T-helper 2 cell treated with Interferon-gamma antibody and Interleukin-4, amounts not matched to agents 100 ng/mL and 5 ng/mL, for 36 hours (primary cell): ENCODE results near the gene IER3. TPM values are rescaled to one million over a fixed set of nuclear protein-coding genes. Genes with fewer than 3 reads are reported as not detected.
"Not testable (repeated sequence)": the region's sequence is repeated elsewhere in the genome, so short reads cannot be mapped to it uniquely, and the experiment has no call there.

Experiments
- intact Hi-C: fragments of 100-400 bp; cut with micrococcal nuclease; formaldehyde crosslinking; loops from one replicate; pipeline ENCODE4 v1.15.1; 2023
- total RNA-seq: library from RNA; stranded (reverse); gene quantifications from 2 replicates; pipeline ENCODE4 v1.2.3, GENCODE V29; 2022

Gene IER3
- total RNA-seq, 1 donor from 2014 or later: 20.9 TPM

GRCh38 chr6:30725713-30726505 is 18.4 kb downstream of the IER3 start:
- intact Hi-C loops: no loop called here

DNA sequence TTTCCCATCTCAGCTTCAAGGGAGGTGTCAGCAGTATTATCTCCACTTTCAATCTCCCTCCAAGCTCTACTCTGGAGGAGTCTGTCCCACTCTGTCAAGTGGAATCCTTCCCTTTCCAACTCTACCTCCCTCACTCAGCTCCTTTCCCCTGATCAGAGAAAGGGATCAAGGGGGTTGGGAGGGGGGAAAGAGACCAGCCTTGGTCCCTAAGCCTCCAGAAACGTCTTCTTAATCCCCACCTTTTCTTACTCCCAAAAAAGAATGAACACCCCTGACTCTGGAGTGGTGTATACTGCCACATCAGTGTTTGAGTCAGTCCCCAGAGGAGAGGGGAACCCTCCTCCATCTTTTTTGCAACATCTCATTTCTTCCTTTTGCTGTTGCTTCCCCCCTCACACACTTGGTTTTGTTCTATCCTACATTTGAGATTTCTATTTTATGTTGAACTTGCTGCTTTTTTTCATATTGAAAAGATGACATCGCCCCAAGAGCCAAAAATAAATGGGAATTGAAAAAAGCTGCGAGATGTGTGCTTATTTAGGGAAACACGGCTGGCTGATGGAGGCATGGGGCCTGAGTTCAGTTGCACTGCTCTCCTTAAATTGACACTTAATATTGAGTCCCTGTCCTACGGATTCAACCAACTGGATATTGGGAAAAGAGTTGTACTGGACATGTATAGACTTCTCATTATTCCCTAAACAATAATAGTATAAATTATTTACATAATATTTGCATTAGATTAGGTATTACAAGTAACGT is 19.3 kb downstream of the IER3 start:
- intact Hi-C loops: no loop called here

DNA sequence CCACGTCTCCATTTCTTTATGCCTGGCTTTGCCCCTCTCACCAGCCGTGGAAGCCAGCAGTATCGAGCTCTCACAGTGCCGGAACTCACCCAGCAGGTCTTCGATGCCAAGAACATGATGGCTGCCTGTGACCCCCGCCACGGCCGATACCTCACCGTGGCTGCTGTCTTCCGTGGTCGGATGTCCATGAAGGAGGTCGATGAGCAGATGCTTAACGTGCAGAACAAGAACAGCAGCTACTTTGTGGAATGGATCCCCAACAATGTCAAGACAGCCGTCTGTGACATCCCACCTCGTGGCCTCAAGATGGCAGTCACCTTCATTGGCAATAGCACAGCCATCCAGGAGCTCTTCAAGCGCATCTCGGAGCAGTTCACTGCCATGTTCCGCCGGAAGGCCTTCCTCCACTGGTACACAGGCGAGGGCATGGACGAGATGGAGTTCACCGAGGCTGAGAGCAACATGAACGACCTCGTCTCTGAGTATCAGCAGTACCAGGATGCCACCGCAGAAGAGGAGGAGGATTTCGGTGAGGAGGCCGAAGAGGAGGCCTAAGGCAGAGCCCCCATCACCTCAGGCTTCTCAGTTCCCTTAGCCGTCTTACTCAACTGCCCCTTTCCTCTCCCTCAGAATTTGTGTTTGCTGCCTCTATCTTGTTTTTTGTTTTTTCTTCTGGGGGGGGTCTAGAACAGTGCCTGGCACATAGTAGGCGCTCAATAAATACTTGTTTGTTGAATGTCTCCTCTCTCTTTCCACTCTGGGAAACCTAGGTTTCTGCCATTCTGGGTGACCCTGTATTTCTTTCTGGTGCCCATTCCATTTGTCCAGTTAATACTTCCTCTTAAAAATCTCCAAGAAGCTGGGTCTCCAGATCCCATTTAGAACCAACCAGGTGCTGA is 20.3 kb downstream of the IER3 start:
- intact Hi-C loops: not testable (repeated sequence)

DNA sequence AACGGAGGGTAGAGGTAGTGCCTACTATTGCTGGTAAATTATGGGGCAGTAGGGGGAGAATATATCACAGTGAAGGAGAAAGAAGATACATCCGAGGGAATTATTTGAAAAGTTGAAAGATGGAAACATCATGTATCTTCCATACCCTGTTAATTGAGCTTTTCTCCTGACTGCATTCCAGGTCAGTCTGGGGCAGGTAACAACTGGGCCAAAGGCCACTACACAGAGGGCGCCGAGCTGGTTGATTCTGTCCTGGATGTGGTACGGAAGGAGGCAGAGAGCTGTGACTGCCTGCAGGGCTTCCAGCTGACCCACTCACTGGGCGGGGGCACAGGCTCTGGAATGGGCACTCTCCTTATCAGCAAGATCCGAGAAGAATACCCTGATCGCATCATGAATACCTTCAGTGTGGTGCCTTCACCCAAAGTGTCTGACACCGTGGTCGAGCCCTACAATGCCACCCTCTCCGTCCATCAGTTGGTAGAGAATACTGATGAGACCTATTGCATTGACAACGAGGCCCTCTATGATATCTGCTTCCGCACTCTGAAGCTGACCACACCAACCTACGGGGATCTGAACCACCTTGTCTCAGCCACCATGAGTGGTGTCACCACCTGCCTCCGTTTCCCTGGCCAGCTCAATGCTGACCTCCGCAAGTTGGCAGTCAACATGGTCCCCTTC is 21.0 kb downstream of the IER3 start:
- intact Hi-C loops: not testable (repeated sequence)

DNA sequence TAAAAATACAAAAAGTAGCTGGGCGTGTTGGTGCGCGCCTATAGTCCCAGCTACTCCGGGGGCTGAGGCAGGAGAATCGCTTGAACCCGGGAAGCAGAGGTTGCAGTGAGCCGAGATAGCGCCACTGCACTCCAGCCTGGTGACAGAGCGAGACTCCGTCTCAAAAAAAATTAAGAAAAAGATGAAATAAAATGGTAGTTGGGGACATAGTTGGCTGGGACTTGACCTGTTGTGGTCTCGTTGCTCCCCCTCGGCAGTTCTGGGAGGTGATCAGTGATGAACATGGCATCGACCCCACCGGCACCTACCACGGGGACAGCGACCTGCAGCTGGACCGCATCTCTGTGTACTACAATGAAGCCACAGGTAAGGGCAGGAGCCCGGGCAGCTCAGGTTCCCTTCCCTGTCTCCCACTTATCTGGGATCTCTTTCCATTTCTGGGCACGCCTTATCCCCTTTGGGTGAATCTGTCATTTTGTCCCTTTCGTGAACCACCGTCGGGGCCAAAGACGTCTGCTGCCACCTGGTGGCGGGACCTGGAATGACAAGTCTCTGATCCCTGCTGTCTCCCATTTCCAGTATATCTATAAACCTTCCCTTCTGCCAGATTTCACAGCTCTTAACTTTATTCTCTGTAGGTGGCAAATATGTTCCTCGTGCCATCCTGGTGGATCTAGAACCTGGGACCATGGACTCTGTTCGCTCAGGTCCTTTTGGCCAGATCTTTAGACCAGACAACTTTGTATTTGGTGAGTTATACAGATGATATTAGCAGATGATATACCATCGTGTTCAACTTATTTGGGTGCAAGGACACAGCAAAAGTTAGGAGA is 21.9 kb downstream of the IER3 start:
- intact Hi-C loops: loop anchor here (1.0 kb wide), 1 partner anchor 43 kb away; no protein-coding TSS in a partner anchor

- intact Hi-C loops: loop anchor here (1.0 kb wide), 1 partner anchor 43 kb away; no protein-coding TSS in a partner anchor
These were observed 22.4 kb downstream of the IER3 start for GRCh38 chr6:30722025-30722279.

DNA sequence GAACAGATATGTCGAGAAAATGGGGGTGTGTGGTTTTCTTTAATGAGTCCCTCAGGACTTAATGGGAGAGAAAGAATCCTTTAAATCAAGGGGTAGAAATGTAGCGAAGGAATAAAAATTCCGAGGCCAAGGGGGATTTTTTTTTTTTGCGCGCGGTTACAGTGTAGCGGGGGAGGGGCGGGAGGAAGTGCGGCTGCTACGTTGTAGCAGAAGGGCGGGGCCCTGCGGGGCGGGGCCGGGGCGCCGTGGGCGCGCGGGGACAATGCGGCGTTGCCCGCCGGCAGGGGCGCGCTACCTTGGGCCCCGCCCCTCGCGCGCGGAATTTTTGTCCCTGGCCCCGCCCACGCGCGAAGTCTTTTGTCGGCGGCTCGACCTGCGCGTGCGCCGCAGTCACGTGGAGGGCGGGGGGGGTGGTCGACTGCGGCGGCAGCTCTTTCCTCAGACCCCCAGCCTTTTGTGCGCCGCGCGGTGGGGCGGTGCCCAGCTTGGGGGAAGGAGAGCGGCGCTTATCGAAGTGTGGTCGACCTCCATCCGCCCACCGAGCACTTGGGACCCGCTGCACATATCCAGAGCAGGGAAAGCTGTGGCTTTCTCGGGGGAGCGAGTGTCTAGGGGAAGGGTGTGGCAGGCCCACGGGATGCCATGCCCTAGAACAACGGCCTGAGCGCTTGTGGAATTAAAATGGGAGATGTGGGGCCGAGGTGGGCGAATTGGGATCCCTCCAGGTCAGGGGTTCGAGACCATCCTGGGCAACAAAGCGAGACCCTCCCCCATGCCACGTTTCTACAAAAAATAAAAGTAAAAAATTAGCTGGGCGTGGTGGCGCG is 22.9 kb downstream of the IER3 start:
- intact Hi-C loops: loop anchor here (1.0 to 2.0 kb wide), 4 partner anchors 16 to 165 kb away; partner anchors contain the start of genes GNL1 and PRR3

DNA sequence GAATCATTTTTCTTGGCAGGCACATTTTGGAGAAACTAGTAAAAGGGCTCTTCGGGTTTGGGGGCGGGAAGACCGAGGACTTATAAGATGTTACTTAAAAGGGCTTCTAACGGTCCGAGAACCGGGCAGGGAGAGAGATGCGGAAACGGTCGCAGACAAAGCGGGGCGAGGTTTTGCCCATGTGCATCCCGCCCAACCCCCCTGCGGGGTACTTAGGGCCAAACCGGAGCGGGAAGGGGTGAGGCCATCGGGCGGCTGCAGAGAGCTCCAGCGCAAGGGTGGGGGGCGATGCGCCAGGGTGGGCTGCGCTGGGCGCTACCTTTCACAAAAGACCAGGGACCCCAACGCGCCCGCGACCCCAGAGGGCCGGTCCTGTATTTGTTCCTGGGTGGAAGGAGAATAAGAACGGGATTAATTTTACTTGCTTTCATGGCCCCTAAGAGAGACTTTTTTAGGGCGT is 23.6 kb downstream of the IER3 start:
- intact Hi-C loops: loop anchor here (1.0 to 2.0 kb wide), 4 partner anchors 17 to 164 kb away; partner anchors contain the start of genes C6orf136, GNL1 and PRR3

DNA sequence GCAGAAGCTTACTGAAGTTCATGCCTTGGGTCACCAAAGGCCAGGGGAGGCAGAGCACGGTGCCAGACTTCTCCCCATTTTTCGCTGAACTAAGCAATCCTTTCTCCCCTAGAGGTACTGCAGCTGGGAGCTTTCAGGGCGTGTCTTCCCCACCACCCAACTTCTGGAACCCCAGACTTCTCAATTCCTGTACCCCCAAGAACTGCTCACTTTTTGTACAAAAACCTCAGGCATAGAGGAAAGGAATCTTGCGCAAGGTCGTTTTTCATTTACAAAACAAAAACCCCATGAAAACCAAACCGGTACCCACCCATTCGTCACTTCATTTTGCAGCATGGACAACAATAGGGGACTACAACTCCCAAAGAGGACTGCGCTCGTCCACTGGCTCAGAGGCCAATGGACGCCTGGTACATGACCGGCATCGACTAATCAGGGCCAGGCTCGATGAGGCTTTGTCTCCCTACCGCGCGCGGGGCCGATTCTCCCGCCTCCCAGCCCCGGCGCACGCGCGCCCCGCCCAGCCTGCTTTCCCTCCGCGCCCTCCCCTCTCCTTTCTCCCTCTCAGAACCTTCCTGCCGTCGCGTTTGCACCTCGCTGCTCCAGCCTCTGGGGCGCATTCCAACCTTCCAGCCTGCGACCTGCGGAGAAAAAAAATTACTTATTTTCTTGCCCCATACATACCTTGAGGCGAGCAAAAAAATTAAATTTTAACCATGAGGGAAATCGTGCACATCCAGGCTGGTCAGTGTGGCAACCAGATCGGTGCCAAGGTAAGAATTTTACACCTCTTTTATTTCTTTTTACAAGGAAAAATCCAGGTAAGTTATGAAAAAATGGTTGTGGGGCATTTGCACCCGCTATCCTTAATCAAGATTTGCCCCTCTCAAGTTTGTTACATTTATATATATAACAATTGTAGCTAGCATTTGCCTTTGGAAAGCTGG is 24.3 kb downstream of the IER3 start, which contains the start of gene TUBB:
TSS of gene TUBB (plus strand) at position 562 of the 947 bp plus-strand sequence. CDS start at position 717, 155 bp downstream.
- intact Hi-C loops: loop anchor here (1.0 to 5.0 kb wide), 3 partner anchors 73 to 658 kb away; partner anchors contain the start of genes C6orf136, GNL1, POLR1H and PRR3

GRCh38 chr6:30719356-30719755 is 25.0 kb downstream of the IER3 start:
- intact Hi-C loops: loop anchor here (5.0 kb wide), 1 partner anchor 657 kb away; the partner anchor contains the start of gene POLR1H

GRCh38 chr6:30717845-30718720 is 26.3 kb downstream of the IER3 start:
- intact Hi-C loops: loop anchor here (1.0 to 5.0 kb wide), 5 partner anchors 31 to 656 kb away; partner anchors contain the start of genes HLA-E, MRPS18B, POLR1H and PPP1R10

GRCh38 chr6:30717129-30717844 is 27.1 kb downstream of the IER3 start, which contains the start of gene MDC1:
TSS of gene MDC1 (minus strand) at chr6:30717281. CDS start at chr6:30715175, 2,106 bp downstream.
- intact Hi-C loops: loop anchor here (1.0 to 5.0 kb wide), 5 partner anchors 30 to 655 kb away; partner anchors contain the start of genes HLA-E, MRPS18B, POLR1H and PPP1R10

- intact Hi-C loops: loop anchor here (1.0 to 5.0 kb wide), 5 partner anchors 30 to 655 kb away; partner anchors contain the start of genes HLA-E, MRPS18B, POLR1H and PPP1R10
These were observed 27.5 kb downstream of the IER3 start for GRCh38 chr6:30716879-30717128.

GRCh38 chr6:30714263-30714662 is 30.1 kb downstream of the IER3 start:
- intact Hi-C loops: no loop called here

DNA sequence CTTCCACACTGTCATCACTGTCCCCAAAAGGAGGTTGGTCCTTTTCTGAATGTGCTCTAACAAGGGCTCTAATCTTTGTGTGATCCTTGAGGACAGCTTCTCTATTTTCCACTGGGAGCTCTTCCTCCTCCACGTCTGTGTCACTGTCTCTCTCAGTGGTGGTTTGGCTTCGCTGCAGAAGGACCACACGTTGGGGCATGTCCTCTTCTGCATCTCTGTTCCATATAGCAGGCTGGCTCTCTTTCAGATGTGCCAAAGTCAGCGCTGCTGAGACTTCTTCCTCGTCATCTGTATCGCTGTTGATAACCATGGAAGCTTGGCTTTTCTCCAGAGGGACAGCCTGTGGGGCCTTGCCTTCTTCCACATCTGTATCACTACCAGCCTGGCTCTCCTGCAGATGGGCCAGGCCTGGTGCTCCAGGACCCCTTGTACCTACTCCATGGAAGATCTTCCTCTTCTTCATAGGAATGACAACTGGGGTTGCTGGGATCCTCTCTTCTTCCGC is 31.9 kb downstream of the IER3 start:
- intact Hi-C loops: no loop called here
